ENCODE data around the gene MEPCE. TPM values are rescaled to one million over a fixed set of nuclear protein-coding genes. Genes with fewer than 3 reads are reported as not detected.

MEPCE gene
- total and polyA plus RNA-seq, 10 of the 15 experiments (the other 5 are each of a cell fraction or from before 2014, with no cell fraction given), result 8.2 to 48.0 (median 22.1) TPM

DNA sequence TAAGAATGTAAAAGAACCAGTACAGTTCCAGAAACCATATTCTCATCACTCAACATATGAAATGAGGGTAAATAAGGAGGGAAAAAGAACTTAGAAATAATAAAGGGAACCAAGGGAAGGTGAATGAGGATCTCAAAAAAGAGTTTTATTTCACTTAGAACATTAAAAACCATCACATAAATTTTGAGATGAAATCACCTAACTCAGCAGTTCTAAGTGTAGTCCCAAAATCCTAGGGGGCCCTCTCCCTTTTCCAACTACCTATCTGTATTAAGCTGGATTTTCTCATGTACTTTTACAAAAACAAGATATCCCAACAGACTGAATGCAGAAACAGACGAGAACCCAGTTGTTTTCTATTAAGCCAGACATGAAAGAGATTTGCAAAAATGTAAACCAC, 4.3 kb upstream of the MEPCE start:
- POLR2A ChIA-PET, result interaction anchor here (1.7 to 1.8 kb wide), 3 partner anchors 9 to 18 kb away, joined by 5 to 7 read pairs (median 5); partner anchors contain the start of gene PPP1R35
- H3K36me3 ChIP-seq (ENCODE audit: control insufficient read depth in 2 of 2, insufficient read depth in 2 of 2, low read length in 1 of 2), result no peaks in the 10 kb centered on the region
- no peak overlapping the region for H3K9ac ChIP-seq (ENCODE audit: control insufficient read depth, insufficient read depth, low read length)
- in situ Hi-C loops (cut with MboI), result no loop called here
- BruUV-seq (replicated peaks), result no TSS peak
- ATAC-seq (no peak), DNase-seq (ENCODE audit: low read depth, low spot score) (no peak), FAIRE-seq (no peak)
- RAD21 ChIA-PET (ENCODE audit: unreplicated experiment), result interaction anchor here (0.8 to 1.0 kb wide), 2 partner anchors 18 to 49 kb away, joined by 3 to 4 read pairs; no protein-coding TSS in a partner anchor
- CTCF ChIA-PET, result interaction anchor here (1.1 to 1.7 kb wide), 4 partner anchors 18 to 56 kb away, joined by 3 to 7 read pairs (median 4); no protein-coding TSS in a partner anchor
- 100% methylated on average over 1 of the region's 1 CpG for WGBS (ENCODE audit: insufficient coverage, insufficient replicate concordance, low lambda C conversion rate, missing lambda C conversion rate)
- no peak overlapping the region for H3K4me2 ChIP-seq (ENCODE audit: control insufficient read depth, insufficient read depth)
- H3K27ac ChIP-seq (ENCODE audit: control insufficient read depth, insufficient read depth), result no peak overlapping the region
- peaks cover 11% of the 10 kb centered on the region for H3K79me2 ChIP-seq (ENCODE audit: control insufficient read depth, insufficient read depth, low read length)
- no peak overlapping the region for H2AFZ ChIP-seq (ENCODE audit: control insufficient read depth, low read depth, low read length)
- H4K20me1 ChIP-seq (ENCODE audit: control insufficient read depth, insufficient read depth), result no peaks in the 10 kb centered on the region
- H3K9me3 ChIP-seq (replicated peaks; ENCODE audit: control insufficient read depth, insufficient read depth, low read length), result no peaks in the 10 kb centered on the region
- intact Hi-C loops (cut with micrococcal nuclease; ENCODE audit: unreplicated experiment), result no loop called here
- TF ChIP-seq ZNF384 (IDR thresholded peaks at IDR 0.05; ENCODE audit: borderline replicate concordance, low read depth, low read length), result no peak
- no peak for TF ChIP-seq CHD4 (IDR thresholded peaks at IDR 0.05)
- TF ChIP-seq POU2F2 (IDR thresholded peaks at IDR 0.05; ENCODE audit: borderline replicate concordance, low read depth, low read length), result no peak
- TF ChIP-seq, protein P1, sequence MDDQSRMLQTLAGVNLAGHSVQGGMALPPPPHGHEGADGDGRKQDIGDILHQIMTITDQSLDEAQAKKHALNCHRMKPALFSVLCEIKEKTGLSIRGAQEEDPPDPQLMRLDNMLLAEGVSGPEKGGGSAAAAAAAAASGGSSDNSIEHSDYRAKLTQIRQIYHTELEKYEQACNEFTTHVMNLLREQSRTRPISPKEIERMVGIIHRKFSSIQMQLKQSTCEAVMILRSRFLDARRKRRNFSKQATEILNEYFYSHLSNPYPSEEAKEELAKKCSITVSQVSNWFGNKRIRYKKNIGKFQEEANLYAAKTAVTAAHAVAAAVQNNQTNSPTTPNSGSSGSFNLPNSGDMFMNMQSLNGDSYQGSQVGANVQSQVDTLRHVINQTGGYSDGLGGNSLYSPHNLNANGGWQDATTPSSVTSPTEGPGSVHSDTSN (IDR thresholded peaks at IDR 0.05; ENCODE audit: insufficient replicate concordance, low read depth, low read length), result no peak
- TF ChIP-seq ZNF274 (IDR thresholded peaks at IDR 0.05; ENCODE audit: insufficient read depth, insufficient read length), result no peak
- TF ChIP-seq, protein P2, sequence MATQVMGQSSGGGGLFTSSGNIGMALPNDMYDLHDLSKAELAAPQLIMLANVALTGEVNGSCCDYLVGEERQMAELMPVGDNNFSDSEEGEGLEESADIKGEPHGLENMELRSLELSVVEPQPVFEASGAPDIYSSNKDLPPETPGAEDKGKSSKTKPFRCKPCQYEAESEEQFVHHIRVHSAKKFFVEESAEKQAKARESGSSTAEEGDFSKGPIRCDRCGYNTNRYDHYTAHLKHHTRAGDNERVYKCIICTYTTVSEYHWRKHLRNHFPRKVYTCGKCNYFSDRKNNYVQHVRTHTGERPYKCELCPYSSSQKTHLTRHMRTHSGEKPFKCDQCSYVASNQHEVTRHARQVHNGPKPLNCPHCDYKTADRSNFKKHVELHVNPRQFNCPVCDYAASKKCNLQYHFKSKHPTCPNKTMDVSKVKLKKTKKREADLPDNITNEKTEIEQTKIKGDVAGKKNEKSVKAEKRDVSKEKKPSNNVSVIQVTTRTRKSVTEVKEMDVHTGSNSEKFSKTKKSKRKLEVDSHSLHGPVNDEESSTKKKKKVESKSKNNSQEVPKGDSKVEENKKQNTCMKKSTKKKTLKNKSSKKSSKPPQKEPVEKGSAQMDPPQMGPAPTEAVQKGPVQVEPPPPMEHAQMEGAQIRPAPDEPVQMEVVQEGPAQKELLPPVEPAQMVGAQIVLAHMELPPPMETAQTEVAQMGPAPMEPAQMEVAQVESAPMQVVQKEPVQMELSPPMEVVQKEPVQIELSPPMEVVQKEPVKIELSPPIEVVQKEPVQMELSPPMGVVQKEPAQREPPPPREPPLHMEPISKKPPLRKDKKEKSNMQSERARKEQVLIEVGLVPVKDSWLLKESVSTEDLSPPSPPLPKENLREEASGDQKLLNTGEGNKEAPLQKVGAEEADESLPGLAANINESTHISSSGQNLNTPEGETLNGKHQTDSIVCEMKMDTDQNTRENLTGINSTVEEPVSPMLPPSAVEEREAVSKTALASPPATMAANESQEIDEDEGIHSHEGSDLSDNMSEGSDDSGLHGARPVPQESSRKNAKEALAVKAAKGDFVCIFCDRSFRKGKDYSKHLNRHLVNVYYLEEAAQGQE (IDR thresholded peaks at IDR 0.05; ENCODE audit: low read depth, low read length), result no peak
- TF ChIP-seq, protein P3, sequence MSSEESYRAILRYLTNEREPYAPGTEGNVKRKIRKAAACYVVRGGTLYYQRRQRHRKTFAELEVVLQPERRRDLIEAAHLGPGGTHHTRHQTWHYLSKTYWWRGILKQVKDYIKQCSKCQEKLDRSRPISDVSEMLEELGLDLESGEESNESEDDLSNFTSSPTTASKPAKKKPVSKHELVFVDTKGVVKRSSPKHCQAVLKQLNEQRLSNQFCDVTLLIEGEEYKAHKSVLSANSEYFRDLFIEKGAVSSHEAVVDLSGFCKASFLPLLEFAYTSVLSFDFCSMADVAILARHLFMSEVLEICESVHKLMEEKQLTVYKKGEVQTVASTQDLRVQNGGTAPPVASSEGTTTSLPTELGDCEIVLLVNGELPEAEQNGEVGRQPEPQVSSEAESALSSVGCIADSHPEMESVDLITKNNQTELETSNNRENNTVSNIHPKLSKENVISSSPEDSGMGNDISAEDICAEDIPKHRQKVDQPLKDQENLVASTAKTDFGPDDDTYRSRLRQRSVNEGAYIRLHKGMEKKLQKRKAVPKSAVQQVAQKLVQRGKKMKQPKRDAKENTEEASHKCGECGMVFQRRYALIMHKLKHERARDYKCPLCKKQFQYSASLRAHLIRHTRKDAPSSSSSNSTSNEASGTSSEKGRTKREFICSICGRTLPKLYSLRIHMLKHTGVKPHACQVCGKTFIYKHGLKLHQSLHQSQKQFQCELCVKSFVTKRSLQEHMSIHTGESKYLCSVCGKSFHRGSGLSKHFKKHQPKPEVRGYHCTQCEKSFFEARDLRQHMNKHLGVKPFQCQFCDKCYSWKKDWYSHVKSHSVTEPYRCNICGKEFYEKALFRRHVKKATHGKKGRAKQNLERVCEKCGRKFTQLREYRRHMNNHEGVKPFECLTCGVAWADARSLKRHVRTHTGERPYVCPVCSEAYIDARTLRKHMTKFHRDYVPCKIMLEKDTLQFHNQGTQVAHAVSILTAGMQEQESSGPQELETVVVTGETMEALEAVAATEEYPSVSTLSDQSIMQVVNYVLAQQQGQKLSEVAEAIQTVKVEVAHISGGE (CRISPR knock-in tag; IDR thresholded peaks at IDR 0.05), result no peak
- TF ChIP-seq ETV6 (conservative IDR thresholded peaks at IDR 0.05 in 1 of 2, IDR thresholded peaks at IDR 0.05 in 1 of 2; ENCODE audit: borderline replicate concordance in 1 of 2, low read depth in 1 of 2), result no peak
- no peak for TF ChIP-seq TCF3 (IDR thresholded peaks at IDR 0.05; ENCODE audit: borderline replicate concordance, insufficient read depth, low read depth, low read length)
- no peak for TF ChIP-seq IKZF1 (conservative IDR thresholded peaks at IDR 0.05)
- TF ChIP-seq RBBP5 (conservative IDR thresholded peaks at IDR 0.05), result no peak
- TF ChIP-seq, protein P4, sequence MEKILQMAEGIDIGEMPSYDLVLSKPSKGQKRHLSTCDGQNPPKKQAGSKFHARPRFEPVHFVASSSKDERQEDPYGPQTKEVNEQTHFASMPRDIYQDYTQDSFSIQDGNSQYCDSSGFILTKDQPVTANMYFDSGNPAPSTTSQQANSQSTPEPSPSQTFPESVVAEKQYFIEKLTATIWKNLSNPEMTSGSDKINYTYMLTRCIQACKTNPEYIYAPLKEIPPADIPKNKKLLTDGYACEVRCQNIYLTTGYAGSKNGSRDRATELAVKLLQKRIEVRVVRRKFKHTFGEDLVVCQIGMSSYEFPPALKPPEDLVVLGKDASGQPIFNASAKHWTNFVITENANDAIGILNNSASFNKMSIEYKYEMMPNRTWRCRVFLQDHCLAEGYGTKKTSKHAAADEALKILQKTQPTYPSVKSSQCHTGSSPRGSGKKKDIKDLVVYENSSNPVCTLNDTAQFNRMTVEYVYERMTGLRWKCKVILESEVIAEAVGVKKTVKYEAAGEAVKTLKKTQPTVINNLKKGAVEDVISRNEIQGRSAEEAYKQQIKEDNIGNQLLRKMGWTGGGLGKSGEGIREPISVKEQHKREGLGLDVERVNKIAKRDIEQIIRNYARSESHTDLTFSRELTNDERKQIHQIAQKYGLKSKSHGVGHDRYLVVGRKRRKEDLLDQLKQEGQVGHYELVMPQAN (conservative IDR thresholded peaks at IDR 0.05), result no peak
- no peak overlapping the region for H3K4me3 ChIP-seq
- H3K27me3 ChIP-seq (replicated peaks in 1 of 2; ENCODE audit: control insufficient read depth in 2 of 2, insufficient read depth in 2 of 2, low read length in 1 of 2), result no peaks in the 10 kb centered on the region
- H3K4me1 ChIP-seq (ENCODE audit: control insufficient read depth, insufficient read depth, low read length), result peaks cover 13% of the 10 kb centered on the region
- SMC1A ChIA-PET (ENCODE audit: uncharacterized antibody, unreplicated experiment), result interaction anchor here (1.0 to 2.5 kb wide), 3 partner anchors 9 to 51 kb away, joined by 3 to 12 read pairs (median 4); no protein-coding TSS in a partner anchor

All from GM12878 (cell line).